Activated B cell treated with CpG ODN at 0.5 μM for 24 hours (primary cell): ENCODE results near the gene SASH1. TPM values are rescaled to one million over a fixed set of nuclear protein-coding genes. Genes with fewer than 3 reads are reported as not detected.
"Not testable (repeated sequence)": the region's sequence is repeated elsewhere in the genome, so short reads cannot be mapped to it uniquely, and the experiment has no call there.

Experiments used
- ATAC-seq: fragments of 200-7000 bp; cut with Tn5 transposase; one replicate; pipeline ENCODE4 v1.10.0; 2021; ENCODE audit warnings: low read depth, mild to moderate bottlenecking, moderate library complexity
- CTCF ChIA-PET: fragments of 350-600 bp; sonication (Branson Sonifier 250); formaldehyde crosslinking; loops from one replicate; lab custom pipeline; 2021; ENCODE audit warnings: antibody characterized with exemption; lab: Charles Lee
- POLR2A ChIA-PET: fragments of 350-600 bp; sonication (Branson Sonifier 250); formaldehyde crosslinking; loops from one replicate; lab custom pipeline; 2021; ENCODE audit warnings: antibody characterized with exemption; lab: Charles Lee
- DNase-seq: peaks from one replicate; pipeline ENCODE4 v3.0.0; 2022
- H3K27ac Mint-ChIP-seq: one replicate; pipeline ENCODE4 v1.8.0; 2020; ENCODE audit warnings: mixed read lengths
- H3K27me3 Mint-ChIP-seq: one replicate; pipeline ENCODE4 v1.8.0; 2021; ENCODE audit warnings: mixed read lengths
- H3K36me3 Mint-ChIP-seq: one replicate; pipeline ENCODE4 v1.8.0; 2021; ENCODE audit warnings: low read depth, mixed read lengths
- H3K4me1 Mint-ChIP-seq: one replicate; pipeline ENCODE4 v1.8.0; 2021; ENCODE audit warnings: mixed read lengths
- H3K4me3 Mint-ChIP-seq: one replicate; pipeline ENCODE4 v1.8.0; 2020; ENCODE audit warnings: mild to moderate bottlenecking, mixed read lengths
- H3K9me3 Mint-ChIP-seq: one replicate; pipeline ENCODE4 v1.8.0; 2020; ENCODE audit warnings: mixed read lengths
- intact Hi-C: fragments of 100-400 bp; cut with micrococcal nuclease; formaldehyde crosslinking; loops from one replicate; pipeline ENCODE4 v1.15.1; 2024
- total RNA-seq: library from RNA; stranded (reverse); gene quantifications from 2 replicates; pipeline ENCODE4 v1.2.3, GENCODE V29; 2022
- TF ChIP-seq, protein P1 (sequence below): fragments of 200-600 bp; IDR thresholded peaks from one replicate; pipeline ENCODE4 v1.8.0; 2022; ENCODE audit warnings: antibody characterized with exemption, mild to moderate bottlenecking

SASH1 gene
- total RNA-seq, 1 donor from 2014 or later: 0.49 TPM

- POLR2A ChIA-PET: interaction anchor here (0.6 to 2.9 kb wide), 5 partner anchors 20 to 181 kb away, joined by 3 to 12 read pairs (median 9); partner anchors contain the start of gene UST
- H3K4me3 Mint-ChIP-seq: no peak overlapping the region
- DNase-seq (no peak), ATAC-seq (no peak)
- intact Hi-C loops: loop anchor here (1.0 to 10.0 kb wide), 7 partner anchors 79 to 936 kb away; no protein-coding TSS in a partner anchor
- TF ChIP-seq, protein P1, sequence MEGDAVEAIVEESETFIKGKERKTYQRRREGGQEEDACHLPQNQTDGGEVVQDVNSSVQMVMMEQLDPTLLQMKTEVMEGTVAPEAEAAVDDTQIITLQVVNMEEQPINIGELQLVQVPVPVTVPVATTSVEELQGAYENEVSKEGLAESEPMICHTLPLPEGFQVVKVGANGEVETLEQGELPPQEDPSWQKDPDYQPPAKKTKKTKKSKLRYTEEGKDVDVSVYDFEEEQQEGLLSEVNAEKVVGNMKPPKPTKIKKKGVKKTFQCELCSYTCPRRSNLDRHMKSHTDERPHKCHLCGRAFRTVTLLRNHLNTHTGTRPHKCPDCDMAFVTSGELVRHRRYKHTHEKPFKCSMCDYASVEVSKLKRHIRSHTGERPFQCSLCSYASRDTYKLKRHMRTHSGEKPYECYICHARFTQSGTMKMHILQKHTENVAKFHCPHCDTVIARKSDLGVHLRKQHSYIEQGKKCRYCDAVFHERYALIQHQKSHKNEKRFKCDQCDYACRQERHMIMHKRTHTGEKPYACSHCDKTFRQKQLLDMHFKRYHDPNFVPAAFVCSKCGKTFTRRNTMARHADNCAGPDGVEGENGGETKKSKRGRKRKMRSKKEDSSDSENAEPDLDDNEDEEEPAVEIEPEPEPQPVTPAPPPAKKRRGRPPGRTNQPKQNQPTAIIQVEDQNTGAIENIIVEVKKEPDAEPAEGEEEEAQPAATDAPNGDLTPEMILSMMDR: no peak
- no peaks in the 10 kb centered on the region for H3K9me3 Mint-ChIP-seq
- H3K4me1 Mint-ChIP-seq: peaks cover 14% of the 10 kb centered on the region
- H3K27me3 Mint-ChIP-seq: peaks cover 7% of the 10 kb centered on the region
- no peaks in the 10 kb centered on the region for H3K36me3 Mint-ChIP-seq
- CTCF ChIA-PET: interaction anchor here (0.7 to 3.0 kb wide), 55 partner anchors 9 to 853 kb away, joined by 3 to 47 read pairs (median 5); partner anchors contain the start of gene UST
- no peak overlapping the region for H3K27ac Mint-ChIP-seq
Observed at GRCh38 chr6:148578489-148578814, 235.8 kb downstream of the SASH1 start.

DNA sequence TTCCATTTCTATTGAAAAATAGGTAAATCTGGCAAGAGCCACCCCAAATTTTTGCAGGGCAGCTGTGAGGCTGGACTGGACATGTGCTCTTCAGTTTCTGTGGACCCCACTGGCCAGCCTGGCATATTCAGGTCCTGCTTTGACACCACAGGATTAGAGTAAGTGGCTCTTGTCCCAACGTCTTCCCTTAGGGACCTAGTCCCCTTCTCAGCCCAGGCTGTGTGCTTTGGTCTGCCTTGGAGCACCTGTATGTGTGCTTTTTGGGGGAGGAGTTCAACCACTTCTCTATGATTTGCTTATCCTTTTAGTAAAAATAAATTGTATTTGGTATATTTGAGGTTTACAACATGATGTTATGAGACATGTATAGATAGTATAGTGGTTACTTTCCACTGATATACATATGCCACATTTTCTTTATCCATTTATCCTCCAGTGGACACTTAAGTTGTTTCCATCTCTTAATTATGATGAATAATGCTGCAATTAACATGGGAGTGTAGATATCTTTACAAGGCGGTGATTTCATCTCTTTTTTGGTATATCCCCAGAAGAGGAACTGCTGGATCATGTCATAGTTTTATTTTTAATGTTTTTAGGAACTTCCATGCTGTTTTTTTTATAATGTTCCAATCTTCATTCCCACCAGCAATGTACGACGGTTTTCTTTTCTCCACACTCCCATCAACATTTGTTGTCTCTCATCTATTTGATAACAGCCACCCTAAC lies 236.4 kb downstream of the SASH1 start:
- Mint-ChIP-seq H3K4me3 (no peak overlapping the region), H3K27me3 (peaks cover 7% of the 10 kb centered on the region), H3K36me3 (no peaks in the 10 kb centered on the region), H3K9me3 (no peaks in the 10 kb centered on the region), H3K4me1 (peaks cover 14% of the 10 kb centered on the region), H3K27ac (no peak overlapping the region)
- no peak for DNase-seq
- POLR2A ChIA-PET: interaction anchor here (1.3 to 2.9 kb wide), 2 partner anchors 122 to 169 kb away, joined by 9 read pairs; partner anchors contain the start of gene UST
- CTCF ChIA-PET: interaction anchor here (1.0 to 3.0 kb wide), 42 partner anchors 9 to 853 kb away, joined by 3 to 47 read pairs (median 5); partner anchors contain the start of gene UST
- ATAC-seq: no peak
- TF ChIP-seq, protein P1: no peak
- intact Hi-C loops: loop anchor here (1.0 to 10.0 kb wide), 7 partner anchors 78 to 936 kb away; no protein-coding TSS in a partner anchor

DNA sequence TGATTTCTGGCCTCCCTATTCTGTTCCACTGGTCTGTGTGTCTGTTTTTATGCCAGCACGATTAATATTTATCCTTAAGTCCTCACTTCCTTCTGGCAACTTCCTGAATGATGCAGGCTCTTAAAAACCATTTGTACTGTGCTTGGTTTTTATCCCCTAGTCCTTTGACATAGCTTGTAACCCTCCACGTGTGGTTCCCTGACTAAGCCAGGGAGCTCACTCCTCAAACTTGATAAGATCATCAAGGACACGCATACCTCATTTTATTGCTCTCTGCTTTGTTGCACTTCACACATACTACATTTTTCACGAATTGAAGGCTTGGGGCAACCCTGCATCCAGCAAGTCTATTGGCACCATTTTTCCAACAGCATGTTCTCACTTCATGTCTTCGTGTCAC lies 237.8 kb downstream of the SASH1 start:
- peaks cover 5% of the 10 kb centered on the region for H3K27me3 Mint-ChIP-seq
- POLR2A ChIA-PET: no interaction called here

GRCh38 chr6:148583631-148584030 lies 241.0 kb downstream of the SASH1 start:
- H3K27me3 Mint-ChIP-seq: no peaks in the 10 kb centered on the region

More for the DNA sequence above, 237.8 kb downstream of the SASH1 start:
- CTCF ChIA-PET: no interaction called here
- Mint-ChIP-seq H3K36me3 (no peaks in the 10 kb centered on the region), H3K27ac (no peak overlapping the region), H3K4me1 (peaks cover 14% of the 10 kb centered on the region), H3K9me3 (peaks cover 7% of the 10 kb centered on the region), H3K4me3 (no peak overlapping the region)
- TF ChIP-seq, protein P1: no peak
- intact Hi-C loops: no loop called here
- DNase-seq (no peak), ATAC-seq (no peak)

DNA sequence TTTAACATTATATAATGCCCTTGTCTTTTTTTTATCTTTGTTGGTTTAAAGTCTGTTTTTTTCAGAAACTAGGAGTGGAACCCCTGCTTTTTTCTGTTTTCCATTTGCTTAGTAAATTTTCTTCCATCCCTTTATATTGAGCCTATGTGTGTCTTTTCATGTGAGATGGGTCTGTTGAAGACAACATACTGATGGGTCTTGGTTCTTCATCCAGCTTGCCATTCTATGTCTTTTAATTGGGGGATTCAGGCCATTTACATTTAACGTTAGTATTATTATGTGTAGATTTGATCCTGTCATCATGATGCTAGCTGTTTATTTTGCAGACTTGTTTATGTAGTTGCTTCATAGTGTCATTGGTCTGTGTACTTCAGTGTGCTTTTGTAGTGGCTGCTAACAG lies 243.0 kb downstream of the SASH1 start:
- H3K27ac Mint-ChIP-seq, H3K4me1 Mint-ChIP-seq, intact Hi-C loops, DNase-seq, H3K27me3 Mint-ChIP-seq, H3K36me3 Mint-ChIP-seq, ATAC-seq, CTCF ChIA-PET, H3K4me3 Mint-ChIP-seq, POLR2A ChIA-PET: not testable (repeated sequence)
- H3K9me3 Mint-ChIP-seq: peaks cover 18% of the 10 kb centered on the region

More at GRCh38 chr6:148583631-148584030, 241.0 kb downstream of the SASH1 start:
- Mint-ChIP-seq H3K4me1 (peaks cover 6% of the 10 kb centered on the region), H3K36me3 (no peaks in the 10 kb centered on the region), H3K9me3 (peaks cover 18% of the 10 kb centered on the region), H3K4me3 (no peak overlapping the region), H3K27ac (no peak overlapping the region)
- intact Hi-C loops: no loop called here
- ChIA-PET CTCF (no interaction called here), POLR2A (no interaction called here)
- DNase-seq (no peak), ATAC-seq (no peak)
- TF ChIP-seq, protein P1: no peak
